Measurements from ENCODE around the gene NFYC. TPM values are rescaled to one million over a fixed set of nuclear protein-coding genes. Genes with fewer than 3 reads are reported as not detected.

NFYC gene
- total RNA-seq, 1 experiment from 2014 or later = 46.5 TPM

DNA sequence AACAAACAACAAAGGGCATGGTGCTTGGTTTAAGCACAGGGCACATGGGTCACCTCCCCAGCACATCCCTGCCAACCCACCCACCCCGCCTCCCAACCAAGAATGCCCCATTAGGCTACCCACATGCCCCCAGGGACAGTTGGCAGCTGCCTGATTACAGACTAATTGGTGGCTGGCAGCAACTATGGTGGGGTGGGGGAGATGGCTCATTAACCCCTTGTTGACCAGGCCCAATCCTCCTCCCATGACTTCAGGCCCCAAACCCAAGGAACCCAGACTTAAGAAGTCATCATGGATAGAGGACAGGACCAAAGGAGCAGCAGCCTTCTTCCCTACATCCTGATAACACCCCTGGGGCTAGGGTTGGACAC, 27.4 kb upstream of the NFYC start:
- TF ChIP-seq, protein P1, sequence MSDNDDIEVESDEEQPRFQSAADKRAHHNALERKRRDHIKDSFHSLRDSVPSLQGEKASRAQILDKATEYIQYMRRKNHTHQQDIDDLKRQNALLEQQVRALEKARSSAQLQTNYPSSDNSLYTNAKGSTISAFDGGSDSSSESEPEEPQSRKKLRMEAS (CRISPR knock-in tag; IDR thresholded peaks at IDR 0.05) = no peak
- TF ChIP-seq ZNF232 (CRISPR knock-in tag; IDR thresholded peaks at IDR 0.05) = no peak
- TF ChIP-seq ZNF121 (CRISPR knock-in tag; IDR thresholded peaks at IDR 0.05) = no peak
- TF ChIP-seq HMGA2 (CRISPR knock-in tag; IDR thresholded peaks at IDR 0.05) = no peak
- TF ChIP-seq, protein P2, sequence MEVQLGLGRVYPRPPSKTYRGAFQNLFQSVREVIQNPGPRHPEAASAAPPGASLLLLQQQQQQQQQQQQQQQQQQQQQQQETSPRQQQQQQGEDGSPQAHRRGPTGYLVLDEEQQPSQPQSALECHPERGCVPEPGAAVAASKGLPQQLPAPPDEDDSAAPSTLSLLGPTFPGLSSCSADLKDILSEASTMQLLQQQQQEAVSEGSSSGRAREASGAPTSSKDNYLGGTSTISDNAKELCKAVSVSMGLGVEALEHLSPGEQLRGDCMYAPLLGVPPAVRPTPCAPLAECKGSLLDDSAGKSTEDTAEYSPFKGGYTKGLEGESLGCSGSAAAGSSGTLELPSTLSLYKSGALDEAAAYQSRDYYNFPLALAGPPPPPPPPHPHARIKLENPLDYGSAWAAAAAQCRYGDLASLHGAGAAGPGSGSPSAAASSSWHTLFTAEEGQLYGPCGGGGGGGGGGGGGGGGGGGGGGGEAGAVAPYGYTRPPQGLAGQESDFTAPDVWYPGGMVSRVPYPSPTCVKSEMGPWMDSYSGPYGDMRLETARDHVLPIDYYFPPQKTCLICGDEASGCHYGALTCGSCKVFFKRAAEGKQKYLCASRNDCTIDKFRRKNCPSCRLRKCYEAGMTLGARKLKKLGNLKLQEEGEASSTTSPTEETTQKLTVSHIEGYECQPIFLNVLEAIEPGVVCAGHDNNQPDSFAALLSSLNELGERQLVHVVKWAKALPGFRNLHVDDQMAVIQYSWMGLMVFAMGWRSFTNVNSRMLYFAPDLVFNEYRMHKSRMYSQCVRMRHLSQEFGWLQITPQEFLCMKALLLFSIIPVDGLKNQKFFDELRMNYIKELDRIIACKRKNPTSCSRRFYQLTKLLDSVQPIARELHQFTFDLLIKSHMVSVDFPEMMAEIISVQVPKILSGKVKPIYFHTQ (CRISPR knock-in tag; IDR thresholded peaks at IDR 0.05) = no peak
- H3K27ac Mint-ChIP-seq = no peak overlapping the region
- POLR2A ChIA-PET = interaction anchor here (1.4 to 2.5 kb wide), 2 partner anchors 10 to 28 kb away, joined by 4 to 16 read pairs; partner anchors contain the start of gene NFYC

DNA sequence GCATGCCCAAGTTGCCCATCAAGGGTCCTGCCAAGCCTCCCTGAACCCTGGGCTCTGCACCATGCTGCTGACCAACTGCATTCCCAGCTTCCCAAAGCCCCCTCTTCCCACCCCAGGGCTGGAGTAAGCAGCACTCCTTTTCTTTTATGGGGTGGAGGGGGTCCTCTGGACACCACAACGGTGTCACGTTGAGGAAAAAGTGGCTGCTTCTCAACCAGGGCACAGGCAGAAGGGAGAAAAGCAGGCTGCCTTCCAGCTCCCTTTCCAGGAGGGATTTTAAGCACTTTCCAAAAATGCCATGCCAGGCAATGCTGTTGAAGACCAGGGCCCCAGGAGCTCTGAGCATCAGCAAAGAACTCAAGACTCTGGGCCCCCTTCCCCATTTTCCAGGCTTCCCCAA, 26.7 kb upstream of the NFYC start:
- TF ChIP-seq GABPB1 (CRISPR knock-in tag; IDR thresholded peaks at IDR 0.05) (no peak), MXD4 (CRISPR knock-in tag; IDR thresholded peaks at IDR 0.05; ENCODE audit: borderline replicate concordance) (no peak), OVOL2 (CRISPR knock-in tag; IDR thresholded peaks at IDR 0.05; ENCODE audit: borderline replicate concordance) (no peak), TEAD4 (CRISPR knock-in tag; IDR thresholded peaks at IDR 0.05) (no peak), ARID4B (CRISPR knock-in tag; IDR thresholded peaks at IDR 0.05; ENCODE audit: borderline replicate concordance) (no peak)
- Mint-ChIP-seq H3K36me3 (no peaks in the 10 kb centered on the region), H3K27me3 (ENCODE audit: low read depth) (peaks cover 2% of the 10 kb centered on the region; the same call in 1 of the 2 replicates), H3K4me1 (peaks cover 39% of the 10 kb centered on the region), H3K4me3 (peak overlapping the region; percentile 75), H3K27ac (no peak overlapping the region), H3K9me3 (no peaks in the 10 kb centered on the region)
- DNase-seq (ENCODE audit: low spot score) (no peak), ATAC-seq (no peak)
- CTCF ChIA-PET = interaction anchor here (0.6 to 2.2 kb wide), 15 partner anchors 13 to 258 kb away, joined by 3 to 10 read pairs (median 5); partner anchors contain the start of gene NFYC
- POLR2A ChIA-PET = interaction anchor here (1.0 to 2.1 kb wide), 2 partner anchors 26 to 27 kb away, joined by 3 to 17 read pairs; partner anchors contain the start of gene NFYC

More for the DNA sequence above, 27.4 kb upstream of the NFYC start:
- peaks cover 38% of the 10 kb centered on the region for H3K4me1 Mint-ChIP-seq
- CTCF ChIA-PET = interaction anchor here (1.5 to 2.2 kb wide), 2 partner anchors 39 to 110 kb away, joined by 3 to 10 read pairs; no protein-coding TSS in a partner anchor
- H3K27me3 Mint-ChIP-seq (ENCODE audit: low read depth) = no peaks in the 10 kb centered on the region; the same call in 1 of the 2 replicates
- H3K36me3 Mint-ChIP-seq = no peaks in the 10 kb centered on the region
- H3K4me3 Mint-ChIP-seq = peak overlapping the region; percentile 75
- DNase-seq (ENCODE audit: low spot score) (no peak), ATAC-seq (no peak)
- no peaks in the 10 kb centered on the region for H3K9me3 Mint-ChIP-seq

DNA sequence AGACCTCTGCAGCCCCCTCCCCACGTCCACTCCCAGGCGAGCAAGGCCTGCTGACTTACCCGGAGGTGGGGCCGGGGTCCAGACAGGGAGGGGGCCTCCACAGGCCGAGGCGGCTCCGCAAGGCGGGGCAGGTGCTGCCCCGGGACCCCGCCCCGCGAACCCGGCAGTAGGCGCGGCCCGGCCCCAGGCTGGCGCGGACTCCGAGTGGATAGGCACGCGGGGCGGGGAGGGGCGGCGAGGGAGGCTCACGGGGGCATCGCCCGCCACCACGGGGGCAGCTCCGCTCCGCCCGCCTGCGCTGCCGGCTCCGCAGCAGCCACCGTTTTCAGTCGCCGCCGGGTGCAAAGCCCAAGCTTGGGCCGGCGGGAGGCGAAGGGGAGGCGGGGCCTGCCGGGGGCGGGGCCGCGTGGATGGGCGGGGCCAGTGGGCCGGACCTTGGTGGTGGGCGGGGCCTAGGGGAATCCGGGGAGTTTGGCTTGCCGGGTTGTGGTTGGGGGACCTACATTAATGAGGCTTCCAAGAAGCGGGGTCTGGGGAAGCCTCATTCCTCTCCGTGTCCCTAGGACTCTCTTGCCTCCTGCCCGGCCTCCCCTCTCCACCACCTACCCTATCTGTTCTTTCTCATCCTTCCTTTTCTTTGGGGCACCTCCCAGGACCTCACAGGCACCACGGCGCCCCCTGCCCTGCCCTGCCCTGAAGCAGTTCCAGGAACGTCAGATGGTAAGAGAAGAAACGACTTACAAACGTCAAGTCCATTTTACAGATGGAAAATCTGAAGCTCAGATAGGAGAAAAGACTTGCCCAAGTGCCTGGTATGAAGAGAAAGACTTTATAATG, 26.0 kb upstream of the NFYC start, which contains the start of gene RIMS3:
TSS of gene RIMS3 (minus strand) at position 348 of the 837 bp plus-strand sequence. CDS start 23,757 bp downstream, outside the sequence.
- peak; percentile 82 for ATAC-seq
- DNase-seq (ENCODE audit: low spot score) = peak; percentile 86
- H3K4me1 Mint-ChIP-seq = peaks cover 39% of the 10 kb centered on the region
- POLR2A ChIA-PET = interaction anchor here (1.0 to 2.1 kb wide), 2 partner anchors 26 to 27 kb away, joined by 3 to 17 read pairs; partner anchors contain the start of gene NFYC
- peaks cover 3% of the 10 kb centered on the region; the same call in 1 of the 2 replicates for H3K27me3 Mint-ChIP-seq (ENCODE audit: low read depth)
- no peaks in the 10 kb centered on the region for H3K36me3 Mint-ChIP-seq
- no peak within 1 kb of the TSS for H3K27ac Mint-ChIP-seq
- peak within 1 kb of the TSS; percentile 89 for H3K4me3 Mint-ChIP-seq
- TF ChIP-seq RORB (CRISPR knock-in tag; IDR thresholded peaks at IDR 0.05) (no peak), SP1 (CRISPR knock-in tag; conservative IDR thresholded peaks at IDR 0.05) (peak; percentile 70; the same call in 1 of the 2 replicates), FOXK1 (CRISPR knock-in tag; IDR thresholded peaks at IDR 0.05) (0 out of 2 replicates have a peak, but pooled peaks have one; percentile 44), RELA (CRISPR knock-in tag; IDR thresholded peaks at IDR 0.05; ENCODE audit: borderline replicate concordance) (0 out of 2 replicates have a peak, but pooled peaks have one; percentile 39), ZBTB43 (CRISPR knock-in tag; IDR thresholded peaks at IDR 0.05) (0 out of 2 replicates have a peak, but pooled peaks have one; percentile 49), ZNF263 (CRISPR knock-in tag; IDR thresholded peaks at IDR 0.05; ENCODE audit: low read depth) (no peak)
- TF ChIP-seq, protein P3, sequence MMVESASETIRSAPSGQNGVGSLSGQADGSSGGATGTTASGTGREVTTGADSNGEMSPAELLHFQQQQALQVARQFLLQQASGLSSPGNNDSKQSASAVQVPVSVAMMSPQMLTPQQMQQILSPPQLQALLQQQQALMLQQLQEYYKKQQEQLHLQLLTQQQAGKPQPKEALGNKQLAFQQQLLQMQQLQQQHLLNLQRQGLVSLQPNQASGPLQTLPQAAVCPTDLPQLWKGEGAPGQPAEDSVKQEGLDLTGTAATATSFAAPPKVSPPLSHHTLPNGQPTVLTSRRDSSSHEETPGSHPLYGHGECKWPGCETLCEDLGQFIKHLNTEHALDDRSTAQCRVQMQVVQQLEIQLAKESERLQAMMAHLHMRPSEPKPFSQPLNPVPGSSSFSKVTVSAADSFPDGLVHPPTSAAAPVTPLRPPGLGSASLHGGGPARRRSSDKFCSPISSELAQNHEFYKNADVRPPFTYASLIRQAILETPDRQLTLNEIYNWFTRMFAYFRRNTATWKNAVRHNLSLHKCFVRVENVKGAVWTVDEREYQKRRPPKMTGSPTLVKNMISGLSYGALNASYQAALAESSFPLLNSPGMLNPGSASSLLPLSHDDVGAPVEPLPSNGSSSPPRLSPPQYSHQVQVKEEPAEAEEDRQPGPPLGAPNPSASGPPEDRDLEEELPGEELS (CRISPR knock-in tag; IDR thresholded peaks at IDR 0.05) = 0 out of 2 replicates have a peak, but pooled peaks have one; percentile 43
- TF ChIP-seq, protein P4, sequence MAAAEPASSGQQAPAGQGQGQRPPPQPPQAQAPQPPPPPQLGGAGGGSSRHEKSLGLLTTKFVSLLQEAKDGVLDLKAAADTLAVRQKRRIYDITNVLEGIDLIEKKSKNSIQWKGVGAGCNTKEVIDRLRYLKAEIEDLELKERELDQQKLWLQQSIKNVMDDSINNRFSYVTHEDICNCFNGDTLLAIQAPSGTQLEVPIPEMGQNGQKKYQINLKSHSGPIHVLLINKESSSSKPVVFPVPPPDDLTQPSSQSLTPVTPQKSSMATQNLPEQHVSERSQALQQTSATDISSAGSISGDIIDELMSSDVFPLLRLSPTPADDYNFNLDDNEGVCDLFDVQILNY (CRISPR knock-in tag; IDR thresholded peaks at IDR 0.05) = peak; percentile 57; the same call in 1 of the 2 replicates
- CTCF ChIA-PET = interaction anchor here (0.6 to 2.2 kb wide), 16 partner anchors 14 to 283 kb away, joined by 3 to 10 read pairs (median 5); partner anchors contain the start of gene NFYC
- H3K9me3 Mint-ChIP-seq = no peaks in the 10 kb centered on the region
